Measurements from ENCODE around the gene SCAPER.

DNA sequence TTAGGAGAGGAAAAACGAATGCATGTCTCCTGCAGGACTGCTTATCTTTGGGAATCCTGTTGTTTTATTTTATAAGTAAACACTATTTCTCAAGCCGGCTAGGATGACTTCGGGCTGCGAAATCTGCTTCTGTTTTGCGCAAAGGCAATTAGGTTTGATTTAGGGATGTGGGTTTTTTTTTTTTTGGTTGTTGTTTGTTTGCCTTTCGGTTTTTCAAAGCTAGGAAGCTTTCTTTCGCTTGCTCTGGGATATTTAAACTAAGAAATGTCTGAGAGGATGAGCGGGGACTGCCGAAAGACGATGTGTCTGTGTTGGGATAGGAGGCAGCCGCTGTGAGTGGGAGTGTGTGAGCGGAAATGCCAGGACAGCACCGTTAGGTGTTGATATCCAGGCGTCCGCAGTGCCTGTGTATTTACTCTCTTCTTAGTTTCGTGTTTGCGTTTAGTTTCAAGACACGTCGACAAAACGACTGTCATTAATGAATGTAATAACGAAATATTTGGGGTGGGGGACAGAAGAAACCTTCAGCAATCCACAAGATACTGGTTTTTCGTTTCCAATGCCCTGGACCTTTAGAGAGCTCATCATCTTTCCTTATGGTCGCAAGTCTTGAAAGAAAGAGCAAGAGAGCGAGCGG, 568.0 kb downstream of the SCAPER start:
- TF ChIP-seq, protein P1, sequence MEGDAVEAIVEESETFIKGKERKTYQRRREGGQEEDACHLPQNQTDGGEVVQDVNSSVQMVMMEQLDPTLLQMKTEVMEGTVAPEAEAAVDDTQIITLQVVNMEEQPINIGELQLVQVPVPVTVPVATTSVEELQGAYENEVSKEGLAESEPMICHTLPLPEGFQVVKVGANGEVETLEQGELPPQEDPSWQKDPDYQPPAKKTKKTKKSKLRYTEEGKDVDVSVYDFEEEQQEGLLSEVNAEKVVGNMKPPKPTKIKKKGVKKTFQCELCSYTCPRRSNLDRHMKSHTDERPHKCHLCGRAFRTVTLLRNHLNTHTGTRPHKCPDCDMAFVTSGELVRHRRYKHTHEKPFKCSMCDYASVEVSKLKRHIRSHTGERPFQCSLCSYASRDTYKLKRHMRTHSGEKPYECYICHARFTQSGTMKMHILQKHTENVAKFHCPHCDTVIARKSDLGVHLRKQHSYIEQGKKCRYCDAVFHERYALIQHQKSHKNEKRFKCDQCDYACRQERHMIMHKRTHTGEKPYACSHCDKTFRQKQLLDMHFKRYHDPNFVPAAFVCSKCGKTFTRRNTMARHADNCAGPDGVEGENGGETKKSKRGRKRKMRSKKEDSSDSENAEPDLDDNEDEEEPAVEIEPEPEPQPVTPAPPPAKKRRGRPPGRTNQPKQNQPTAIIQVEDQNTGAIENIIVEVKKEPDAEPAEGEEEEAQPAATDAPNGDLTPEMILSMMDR (IDR thresholded peaks at IDR 0.05 in 4 of 5, conservative IDR thresholded peaks at IDR 0.05 in 1 of 5) = no peak
- TF ChIP-seq POLR2A (IDR thresholded peaks at IDR 0.05) = no peak
